Spleen (tissue), 11 donors: ENCODE results near the gene DNAJC27. TPM values are rescaled to one million over a fixed set of nuclear protein-coding genes. Genes with fewer than 3 reads are reported as not detected.
A peak's percentile ranks its signal among the peaks of the same experiment; 100 is the strongest.

Experiments
- DNase-seq: peaks from one replicate; pipeline ENCODE4 v3.0.0-alpha.2; 2020
- H3K27ac ChIP-seq, 8 donors: fragments of 200-600 bp; sonication (generic) in 7 of 8; 1 replicate in 4 of 8; 2 replicates in 4 of 8; pipeline versions ENCODE4 v1.5.0 to v1.8.0; 2016 to 2021; ENCODE audit warnings: inconsistent platforms in 4 of 8, mild to moderate bottlenecking in 4 of 8, moderate library complexity in 1 of 8
- H3K27me3 ChIP-seq, 7 donors: fragments of 200-600 bp; sonication (generic) in 6 of 7; replicated peaks in 1 of 7; 1 replicate in 4 of 7; 2 replicates in 3 of 7; pipeline versions ENCODE4 v1.5.0 to v1.8.0; 2016 to 2021; ENCODE audit warnings: inconsistent platforms in 3 of 7, mild to moderate bottlenecking in 1 of 7
- H3K36me3 ChIP-seq, 6 donors: fragments of 200-600 bp; sonication (generic) in 5 of 6; 1 replicate in 4 of 6; 2 replicates in 2 of 6; pipeline versions ENCODE4 v1.5.0 to v1.8.0; 2016 to 2021; ENCODE audit warnings: inconsistent platforms in 2 of 6
- H3K4me1 ChIP-seq, 6 donors: fragments of 200-600 bp; sonication (generic) in 5 of 6; 1 replicate in 3 of 6; 2 replicates in 3 of 6; pipeline versions ENCODE4 v1.5.0 to v1.8.0; 2016 to 2021; ENCODE audit warnings: inconsistent platforms in 3 of 6
- H3K4me3 ChIP-seq, 8 donors: fragments of 200-600 bp; sonication (generic) in 7 of 8; 1 replicate in 4 of 8; 2 replicates in 4 of 8; pipeline versions ENCODE4 v1.5.0 to v1.8.0; 2016 to 2021; ENCODE audit warnings: inconsistent platforms in 4 of 8, mild to moderate bottlenecking in 4 of 8, moderate library complexity in 2 of 8
- H3K9me3 ChIP-seq, 8 donors: fragments of 200-600 bp; sonication (generic) in 7 of 8; 1 replicate in 4 of 8; 2 replicates in 4 of 8; pipeline versions ENCODE4 v1.5.0 to v1.8.0; 2016 to 2021; ENCODE audit warnings: inconsistent platforms in 4 of 8
- POLR2A ChIP-seq, 3 donors: fragments of 450-650 bp; IDR thresholded peaks; one replicate each; pipeline ENCODE4 v1.5.1; 2017; ENCODE audit warnings: antibody characterized with exemption in 3 of 3, mild to moderate bottlenecking in 1 of 3
- POLR2AphosphoS5 ChIP-seq, 3 donors: sonication (generic); formaldehyde crosslinking; IDR thresholded peaks; one replicate each; pipeline ENCODE4 v1.5.1; 2017; ENCODE audit warnings: antibody characterized with exemption in 3 of 3
- WGBS, 5 donors: extraction: QIAGEN DNeasy Blood & Tissue Kit in 3 of 5; methylation state at CpG; one replicate each; pipeline versions ENCODE4 v1.1.5 to v1.1.7; 2013 to 2018; 5-methylcytosine and 5-hydroxymethylcytosine counted together
- intact Hi-C: fragments of 100-400 bp; cut with DNase I; formaldehyde crosslinking; loops from one replicate; pipeline ENCODE4 v1.15.0; 2023; ENCODE audit warnings: low total_unique reads
- polyA plus RNA-seq, 3 donors: library from polyadenylated mRNA; stranded (reverse); fragments of 200-250 nt; gene quantifications; one replicate each; pipeline ENCODE4 v1.2.1, GENCODE V29; 2013
- total RNA-seq, 7 donors: library from RNA; depleted of rRNA in 3 of 7; stranded (reverse); fragments of >200 nt in 3 of 7; fragmentation: NEBNext Ultra II Directional in 4 of 7; extraction: Animal tissue kit (Norgen Biotek cat#: 25700) in 4 of 7; gene quantifications; one replicate each; pipeline versions ENCODE4 v1.1.0 to v1.2.1, GENCODE V29; 2016 to 2021
- TF ChIP-seq, protein P1 (sequence below), 11 experiments: fragments of 200-600 bp in 7 of 11; fragments of 450-650 bp in 4 of 11; sonication (generic) in 4 of 11; IDR thresholded peaks in 8 of 11; conservative IDR thresholded peaks in 3 of 11; 1 replicate in 7 of 11; 2 replicates in 4 of 11; pipeline versions ENCODE4 v1.4.0 to v1.8.0; 2016 to 2021; ENCODE audit warnings: antibody characterized with exemption in 11 of 11, inconsistent platforms in 4 of 11, mild to moderate bottlenecking in 1 of 11
- donor health status: healthy with polysubstance abuse.
- donor health status: DM: no; HTN: no; CAD: no; lungs with moderate emphysema.
- donor health status: DM: no; HTN: no; CAD: no.
- donor health status: Bipolar disorder and iron deficiency.
- donor health status: healthy.
- donor health status: DM: no; HTN: no; CAD: no.
- donor health status: DM: yes; HTN: yes; CAD: no.

DNAJC27 gene
- total and polyA plus RNA-seq, 10 donors: 1.7 to 10.5 (median 6.9) TPM

DNA sequence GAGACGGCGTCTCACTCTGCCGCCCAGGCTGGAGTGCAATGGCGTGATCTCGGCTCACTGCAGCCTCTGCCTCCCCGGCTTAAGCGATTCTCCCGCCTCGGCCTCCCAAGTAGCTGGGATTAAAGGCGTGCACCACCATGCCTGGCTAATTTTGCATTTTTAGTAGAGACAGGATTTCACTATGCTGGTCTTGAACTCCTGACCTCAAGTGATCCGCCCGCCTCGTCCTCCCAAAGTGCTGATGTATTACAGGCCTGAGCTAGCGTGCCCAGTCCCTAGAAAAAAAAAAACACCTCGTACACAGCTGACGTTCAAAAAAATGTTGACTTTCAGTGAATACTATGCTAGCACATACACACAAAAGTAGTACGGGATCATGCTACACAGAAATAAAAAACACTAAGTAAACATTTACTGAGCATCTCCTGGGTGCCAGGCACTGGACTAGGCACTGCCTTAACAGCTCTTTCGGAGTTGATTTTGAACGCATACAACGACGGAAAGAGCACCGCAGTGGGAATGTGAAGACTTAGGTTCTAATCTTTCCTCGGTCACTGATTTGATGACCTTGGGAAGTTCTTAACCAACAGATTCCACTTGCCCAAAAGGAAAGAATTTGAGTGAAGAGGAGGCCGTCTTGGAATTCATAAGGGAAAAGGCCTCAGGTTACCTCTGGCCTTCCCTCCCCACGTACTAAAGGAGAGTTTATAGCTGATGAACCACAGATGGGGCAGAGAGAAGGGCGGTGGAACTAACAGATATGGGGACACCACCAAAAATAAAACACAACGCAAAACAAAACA is 1.1 kb downstream of the DNAJC27 start:
- 65 to 71% (median 67%) methylated on average over 27 of the region's 27 CpGs for WGBS, 5 donors
- peak overlapping the region; percentile 50 to 82 (median 66) for H3K4me3 ChIP-seq
- TF ChIP-seq POLR2A (IDR thresholded peaks at IDR 0.05) (no peak), POLR2AphosphoS5 (IDR thresholded peaks at IDR 0.05) (no peak)
- no peak for DNase-seq
- H3K27ac ChIP-seq: peak overlapping the region; percentile 94 to 99 (median 97)
- intact Hi-C loops: no loop called here
- peaks cover 4 to 47% (median 30%) of the 10 kb centered on the region in 6 donors for H3K4me1 ChIP-seq
- no peaks in the 10 kb centered on the region for H3K27me3 ChIP-seq
- H3K9me3 ChIP-seq: no peaks in the 10 kb centered on the region
- peaks cover 0 to 20% (median 17%) of the 10 kb centered on the region in 6 donors for H3K36me3 ChIP-seq

DNA sequence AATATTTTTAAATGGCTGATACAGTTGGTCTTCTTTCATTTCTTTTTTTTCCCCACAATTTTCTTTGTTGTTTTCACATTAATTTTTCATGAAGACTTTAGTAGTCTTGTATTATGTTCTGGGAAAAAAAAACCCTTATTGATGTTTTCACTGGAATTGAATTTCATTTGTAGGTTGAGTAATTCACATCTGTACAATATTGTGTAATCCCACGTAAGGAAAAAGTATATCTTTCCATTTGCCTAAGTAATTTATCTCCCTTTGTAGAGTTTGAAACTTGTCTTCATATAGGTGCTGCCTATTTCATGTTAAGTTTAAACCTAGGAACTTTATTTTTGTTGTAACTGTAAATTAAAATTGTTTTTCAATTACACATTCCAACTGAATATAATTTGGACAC is 2.0 kb downstream of the DNAJC27 start:
- no peak for DNase-seq

DNA sequence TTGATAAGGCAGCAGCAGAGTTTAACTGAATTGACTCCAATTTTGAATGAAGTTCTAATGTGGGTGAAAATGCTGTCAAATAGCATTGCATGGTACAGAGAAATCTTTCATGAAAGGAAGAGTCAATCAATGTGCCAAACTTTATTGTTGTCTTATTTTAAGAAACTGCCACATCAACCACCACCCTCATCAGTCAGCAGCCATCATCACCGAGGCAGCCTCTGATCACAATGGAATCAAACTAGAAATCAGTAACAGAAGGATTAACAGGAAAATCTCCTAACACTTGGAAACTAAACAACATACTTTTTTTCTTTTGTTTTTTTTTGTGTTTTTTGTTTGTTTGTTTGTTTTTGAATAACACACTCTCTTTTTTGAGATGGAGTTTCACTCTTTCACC is 9.9 kb downstream of the DNAJC27 start:
- intact Hi-C loops: no loop called here
- TF ChIP-seq POLR2AphosphoS5 (IDR thresholded peaks at IDR 0.05) (no peak), POLR2A (IDR thresholded peaks at IDR 0.05) (no peak)
- TF ChIP-seq, protein P1, sequence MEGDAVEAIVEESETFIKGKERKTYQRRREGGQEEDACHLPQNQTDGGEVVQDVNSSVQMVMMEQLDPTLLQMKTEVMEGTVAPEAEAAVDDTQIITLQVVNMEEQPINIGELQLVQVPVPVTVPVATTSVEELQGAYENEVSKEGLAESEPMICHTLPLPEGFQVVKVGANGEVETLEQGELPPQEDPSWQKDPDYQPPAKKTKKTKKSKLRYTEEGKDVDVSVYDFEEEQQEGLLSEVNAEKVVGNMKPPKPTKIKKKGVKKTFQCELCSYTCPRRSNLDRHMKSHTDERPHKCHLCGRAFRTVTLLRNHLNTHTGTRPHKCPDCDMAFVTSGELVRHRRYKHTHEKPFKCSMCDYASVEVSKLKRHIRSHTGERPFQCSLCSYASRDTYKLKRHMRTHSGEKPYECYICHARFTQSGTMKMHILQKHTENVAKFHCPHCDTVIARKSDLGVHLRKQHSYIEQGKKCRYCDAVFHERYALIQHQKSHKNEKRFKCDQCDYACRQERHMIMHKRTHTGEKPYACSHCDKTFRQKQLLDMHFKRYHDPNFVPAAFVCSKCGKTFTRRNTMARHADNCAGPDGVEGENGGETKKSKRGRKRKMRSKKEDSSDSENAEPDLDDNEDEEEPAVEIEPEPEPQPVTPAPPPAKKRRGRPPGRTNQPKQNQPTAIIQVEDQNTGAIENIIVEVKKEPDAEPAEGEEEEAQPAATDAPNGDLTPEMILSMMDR (IDR thresholded peaks at IDR 0.05 in 8 of 11, conservative IDR thresholded peaks at IDR 0.05 in 3 of 11): no peak
- Histone ChIP-seq H3K27me3 (no peaks in the 10 kb centered on the region), H3K9me3 (no peaks in the 10 kb centered on the region), H3K4me1 (no peaks in the 10 kb centered on the region), H3K4me3 (no peak overlapping the region), H3K36me3 (peaks cover 0 to 100% (median 71%) of the 10 kb centered on the region in 6 donors), H3K27ac (no peak overlapping the region)
- no peak for DNase-seq
- 94 to 100% (median 97%) methylated on average over 1 of the region's 1 CpG for WGBS, 5 donors

More for the DNA sequence above, 2.0 kb downstream of the DNAJC27 start:
- Histone ChIP-seq H3K36me3 (peaks cover 0 to 29% (median 26%) of the 10 kb centered on the region in 6 donors), H3K4me3 (no peak overlapping the region), H3K27me3 (no peaks in the 10 kb centered on the region), H3K9me3 (no peaks in the 10 kb centered on the region), H3K4me1 (peaks cover 4 to 42% (median 30%) of the 10 kb centered on the region in 6 donors), H3K27ac (no peak overlapping the region)
- WGBS, 5 donors: 40 to 83% (median 56%) methylated on average over 1 of the region's 1 CpG
- no peak for TF ChIP-seq POLR2A (IDR thresholded peaks at IDR 0.05)
- TF ChIP-seq, protein P1 (IDR thresholded peaks at IDR 0.05 in 8 of 11, conservative IDR thresholded peaks at IDR 0.05 in 3 of 11): no peak
- no peak for TF ChIP-seq POLR2AphosphoS5 (IDR thresholded peaks at IDR 0.05)
- intact Hi-C loops: no loop called here

DNA sequence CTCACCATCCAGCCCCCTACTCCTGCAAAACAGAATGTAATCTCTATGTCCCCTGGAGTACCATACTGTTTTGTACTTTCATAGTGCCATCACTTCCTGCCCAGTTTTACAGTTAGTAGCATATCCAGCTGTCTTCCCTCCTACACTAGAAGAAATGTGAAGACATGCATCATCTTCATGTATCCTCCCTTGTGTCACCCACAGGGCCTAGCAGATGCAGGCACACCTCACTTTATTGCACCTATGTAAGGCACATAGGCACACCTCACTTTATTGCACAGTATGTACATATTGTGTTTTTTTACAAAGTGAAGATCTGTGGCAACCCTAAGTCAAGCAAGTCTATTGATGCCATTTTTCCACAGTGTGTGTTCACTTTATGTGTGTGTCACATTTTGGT is 12.0 kb downstream of the DNAJC27 start:
- H3K4me1 ChIP-seq: no peaks in the 10 kb centered on the region
- H3K27ac ChIP-seq: no peak overlapping the region
- intact Hi-C loops: no loop called here
- peaks cover 0 to 100% (median 71%) of the 10 kb centered on the region in 6 donors for H3K36me3 ChIP-seq
- H3K27me3 ChIP-seq: no peaks in the 10 kb centered on the region
- TF ChIP-seq POLR2A (IDR thresholded peaks at IDR 0.05) (no peak), POLR2AphosphoS5 (IDR thresholded peaks at IDR 0.05) (no peak)
- TF ChIP-seq, protein P1 (IDR thresholded peaks at IDR 0.05 in 8 of 11, conservative IDR thresholded peaks at IDR 0.05 in 3 of 11): no peak
- H3K9me3 ChIP-seq: peaks cover 0 to 19% (median 14%) of the 10 kb centered on the region in 8 donors
- no peak overlapping the region for H3K4me3 ChIP-seq
- DNase-seq: no peak
